GM12878 (cell line): ENCODE measurements around the gene TEDC1. TPM values are rescaled to one million over a fixed set of nuclear protein-coding genes. Genes with fewer than 3 reads are reported as not detected.
A peak's percentile ranks its signal among the peaks of the same experiment; 100 is the strongest.

Experiments used
- BHLHE40 ChIP-seq, 2 experiments: fragments of 450-650 bp in 1 of 2; IDR thresholded peaks; 2 replicates each; pipeline ENCODE4 v1.6.1; 2011 to 2017; ENCODE audit warnings: low read depth in 2 of 2, borderline replicate concordance in 1 of 2, improper control_type of control experiment in 1 of 2, low read length in 1 of 2, mild to moderate bottlenecking in 1 of 2
- BRCA1 ChIP-seq: IDR thresholded peaks from 2 replicates; pipeline ENCODE4 v1.6.1; 2011; ENCODE audit warnings: low read depth, low read length, improper control_type of control experiment
- CHD2 ChIP-seq: IDR thresholded peaks from 2 replicates; pipeline ENCODE4 v1.6.1; 2011; ENCODE audit warnings: low read depth, low read length, improper control_type of control experiment, borderline replicate concordance
- E2F8 ChIP-seq: fragments of 450-650 bp; IDR thresholded peaks from 2 replicates; pipeline ENCODE4 v1.6.1; 2018; ENCODE audit warnings: mild to moderate bottlenecking, low read depth, moderate library complexity; ENCODE audit not compliant: partially characterized antibody
- HDAC6 ChIP-seq: fragments of 200-600 bp; sonication (generic); IDR thresholded peaks from one replicate; pipeline ENCODE4 v1.8.0; 2017; ENCODE audit warnings: antibody characterized with exemption; ENCODE audit not compliant: unreplicated experiment
- IRF5 ChIP-seq: fragments of 450-650 bp; IDR thresholded peaks from 2 replicates; pipeline ENCODE4 v1.6.1; 2017; ENCODE audit warnings: borderline replicate concordance
- NR2C1 ChIP-seq: fragments of 450-650 bp; IDR thresholded peaks from 2 replicates; pipeline ENCODE4 v1.6.1; 2017; ENCODE audit warnings: antibody characterized with exemption, mild to moderate bottlenecking, moderate library complexity
- SMC3 ChIP-seq: IDR thresholded peaks from 2 replicates; pipeline ENCODE4 v1.6.1; 2011; ENCODE audit warnings: low read length, improper control_type of control experiment, borderline replicate concordance
- ZNF592 ChIP-seq: fragments of 450-650 bp; IDR thresholded peaks from 2 replicates; pipeline ENCODE4 v1.6.1; 2017; ENCODE audit warnings: mild to moderate bottlenecking, moderate library complexity
- polyA plus RNA-seq, 11 experiments: library from polyadenylated mRNA; depleted of rRNA in 4 of 11; unstranded in 6 of 11; stranded (reverse) in 5 of 11; fragments of >200 nt; fragmentation: Nextera tagmentation in 4 of 11; fragmentation: Illumina TruSeq in 1 of 11; extraction: Ambion mirVana in 4 of 11; extraction: Trizol in 1 of 11; gene quantifications; 1 replicate in 1 of 11; 2 replicates in 10 of 11; pipeline versions ENCODE4 v1.2.1 to v1.2.3, GENCODE V29; 2011 to 2016; ENCODE audit warnings: inconsistent platforms in 2 of 11, missing spikeins in 2 of 11, low read depth in 1 of 11
- total RNA-seq, 4 experiments: library from RNA; depleted of rRNA in 3 of 4; stranded (reverse); fragments of >200 nt in 3 of 4; fragmentation: Illumina TruSeq in 1 of 4; extraction: Trizol in 1 of 4; gene quantifications; 2 replicates each; pipeline versions ENCODE4 v1.2.1 to v1.2.3, GENCODE V29; 2013 to 2021

The TEDC1 gene
- total and polyA plus RNA-seq, 10 of the 15 experiments (the other 5 are each of a cell fraction or from before 2014, with no cell fraction given), result 0.19 to 34.2 (median 14.5) TPM

GRCh38 chr14:105487449-105487985 is 3.5 kb upstream of the TEDC1 start (continued):
- TF ChIP-seq ZNF592 (no peak), IRF5 (no peak), HDAC6 (no peak), BHLHE40 (IDR thresholded peaks at IDR 0.05; ENCODE audit: borderline replicate concordance in 1 of 2, low read depth in 2 of 2, low read length in 1 of 2) (peak in 1 of 2 experiments; percentile 1; a peak in 1 of 4 replicates), E2F8 (no peak), NR2C1 (peak; percentile 81), SMC3 (no peak), BRCA1 (no peak), CHD2 (no peak)
